DND-41 (cell line): ENCODE data around the gene SBNO1.

Experiments
- EZH2 ChIP-seq: IDR thresholded peaks from 3 replicates; pipeline ENCODE4 v1.6.1; 2012; ENCODE audit warnings: borderline replicate concordance, low read depth, mild to moderate bottlenecking, moderate library complexity, low read length, inconsistent platforms; ENCODE audit not compliant: severe bottlenecking
- TF ChIP-seq, protein P1 (sequence below): IDR thresholded peaks from 2 replicates; pipeline ENCODE4 v1.5.1; 2012; ENCODE audit warnings: borderline replicate concordance, low read length, moderate library complexity, mild to moderate bottlenecking; ENCODE audit not compliant: poor library complexity, severe bottlenecking; ENCODE audit errors: extremely low read depth

DNA sequence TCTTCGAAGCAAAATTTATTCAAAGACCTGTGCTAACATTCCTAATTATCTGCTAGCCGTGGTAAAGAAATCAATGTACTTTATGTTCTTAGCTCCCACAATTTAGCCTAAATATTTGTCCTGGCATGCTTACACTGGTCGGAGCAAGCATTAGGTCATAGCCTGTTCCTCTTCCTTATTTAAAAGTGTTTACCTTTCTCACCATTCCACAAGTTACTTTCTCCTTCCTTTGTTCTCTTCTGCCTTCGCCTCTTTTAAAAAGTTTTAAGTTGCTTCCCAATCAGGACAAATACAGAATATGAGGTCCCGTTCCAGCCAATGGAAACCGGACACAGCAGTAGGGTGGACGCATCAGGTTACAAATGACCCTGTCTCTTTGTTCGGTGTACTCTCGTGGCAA is 104.6 kb downstream of the SBNO1 start:
- TF ChIP-seq EZH2 = no peak
- TF ChIP-seq, protein P1, sequence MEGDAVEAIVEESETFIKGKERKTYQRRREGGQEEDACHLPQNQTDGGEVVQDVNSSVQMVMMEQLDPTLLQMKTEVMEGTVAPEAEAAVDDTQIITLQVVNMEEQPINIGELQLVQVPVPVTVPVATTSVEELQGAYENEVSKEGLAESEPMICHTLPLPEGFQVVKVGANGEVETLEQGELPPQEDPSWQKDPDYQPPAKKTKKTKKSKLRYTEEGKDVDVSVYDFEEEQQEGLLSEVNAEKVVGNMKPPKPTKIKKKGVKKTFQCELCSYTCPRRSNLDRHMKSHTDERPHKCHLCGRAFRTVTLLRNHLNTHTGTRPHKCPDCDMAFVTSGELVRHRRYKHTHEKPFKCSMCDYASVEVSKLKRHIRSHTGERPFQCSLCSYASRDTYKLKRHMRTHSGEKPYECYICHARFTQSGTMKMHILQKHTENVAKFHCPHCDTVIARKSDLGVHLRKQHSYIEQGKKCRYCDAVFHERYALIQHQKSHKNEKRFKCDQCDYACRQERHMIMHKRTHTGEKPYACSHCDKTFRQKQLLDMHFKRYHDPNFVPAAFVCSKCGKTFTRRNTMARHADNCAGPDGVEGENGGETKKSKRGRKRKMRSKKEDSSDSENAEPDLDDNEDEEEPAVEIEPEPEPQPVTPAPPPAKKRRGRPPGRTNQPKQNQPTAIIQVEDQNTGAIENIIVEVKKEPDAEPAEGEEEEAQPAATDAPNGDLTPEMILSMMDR = no peak
